Adrenal gland (tissue), 12 donors: ENCODE measurements around the gene NCL. TPM values are rescaled to one million over a fixed set of nuclear protein-coding genes. Genes with fewer than 3 reads are reported as not detected.
"Not testable (repeated sequence)": the region's sequence is repeated elsewhere in the genome, so short reads cannot be mapped to it uniquely, and the experiment has no call there.

ENCODE experiments used
- DNase-seq, 7 donors: peaks; one replicate each; pipeline ENCODE4 v3.0.0-alpha.2; 2019 to 2020
- H3K27ac ChIP-seq, 5 donors: fragments of 200-600 bp; sonication (generic) in 4 of 5; 1 replicate in 3 of 5; 2 replicates in 2 of 5; pipeline versions ENCODE4 v1.5.1 to v1.8.0; 2016 to 2020; ENCODE audit warnings: mild to moderate bottlenecking in 1 of 5
- H3K27me3 ChIP-seq: fragments of 200-600 bp; 2 replicates; pipeline ENCODE4 v1.8.0; 2021
- H3K36me3 ChIP-seq, 2 donors: fragments of 200-600 bp; replicated peaks in 1 of 2; 1 replicate in 1 of 2; 2 replicates in 1 of 2; pipeline versions ENCODE4 v1.5.1 to v1.8.0; 2018 to 2022
- H3K4me1 ChIP-seq, 2 donors: fragments of 200-600 bp; replicated peaks in 1 of 2; 1 replicate in 1 of 2; 2 replicates in 1 of 2; pipeline versions ENCODE4 v1.5.1 to v1.8.0; 2018 to 2021
- H3K4me3 ChIP-seq, 4 donors: fragments of 200-600 bp; sonication (generic) in 3 of 4; one replicate each; pipeline ENCODE4 v1.5.1; 2016 to 2018
- H3K9me3 ChIP-seq, 3 donors: fragments of 200-600 bp; sonication (generic) in 1 of 3; replicated peaks in 1 of 3; 1 replicate in 2 of 3; 2 replicates in 1 of 3; pipeline versions ENCODE4 v1.5.1 to v1.8.0; 2016 to 2021
- WGBS, 4 donors: extraction: QIAGEN DNeasy Blood & Tissue Kit in 2 of 4; methylation state at CpG; one replicate each; pipeline versions ENCODE4 v1.1.5 to v1.1.7; 2013 to 2017; 5-methylcytosine and 5-hydroxymethylcytosine counted together
- intact Hi-C, 2 donors: fragments of 100-400 bp; cut with DNase I; formaldehyde crosslinking; loops; one replicate each; pipeline versions ENCODE4 v1.14.1 to v1.15.0; 2022 to 2023
- polyA plus RNA-seq, 3 donors: library from polyadenylated mRNA; stranded (reverse); fragments of 200-250 nt in 2 of 3; fragments of 350-450 nt in 1 of 3; fragmentation: Illumina TruSeq in 1 of 3; extraction: RNeasy Lipid Tissue Mini Kit (QIAGEN cat#74804) in 1 of 3; gene quantifications; one replicate each; pipeline ENCODE4 v1.2.3, GENCODE V29; 2013 to 2014
- small RNA-seq, 2 donors: library from RNA; depleted of rRNA; stranded (forward); fragments of <200 nt; gene quantifications; one replicate each; pipeline ENCODE3, GENCODE V24; 2016
- total RNA-seq, 9 donors: library from RNA; depleted of rRNA in 4 of 9; stranded (reverse); fragments of >200 nt in 4 of 9; fragments of 120-200 nt in 1 of 9; fragmentation: NEBNext Ultra II Directional in 1 of 9; extraction: Animal tissue kit (Norgen Biotek cat#: 25700) in 1 of 9; gene quantifications; one replicate each; pipeline versions ENCODE4 v1.1.0 to v1.2.4, GENCODE V29; 2013 to 2023
- TF ChIP-seq, protein P1 (sequence below), 6 experiments: fragments of 450-650 bp in 4 of 6; fragments of 200-600 bp in 2 of 6; sonication (generic) in 1 of 6; IDR thresholded peaks; 1 replicate in 5 of 6; 2 replicates in 1 of 6; pipeline versions ENCODE4 v1.5.1 to v1.8.0; 2016 to 2021; ENCODE audit warnings: antibody characterized with exemption in 6 of 6, mild to moderate bottlenecking in 2 of 6, moderate library complexity in 1 of 6
- donor health status: healthy with polysubstance abuse.
- donor health status: Bipolar disorder and iron deficiency.
- donor health status: DM: yes; HTN: yes; CAD: no.
- donor health status: DM: no; HTN: no; CAD: no.
- donor health status: DM: no; HTN: no; CAD: no.
- donor health status: DM: yes; HTN: yes; CAD: no.

NCL gene
- total and polyA plus RNA-seq, 12 donors = 70.6 to 1,227 (median 184) TPM

DNA sequence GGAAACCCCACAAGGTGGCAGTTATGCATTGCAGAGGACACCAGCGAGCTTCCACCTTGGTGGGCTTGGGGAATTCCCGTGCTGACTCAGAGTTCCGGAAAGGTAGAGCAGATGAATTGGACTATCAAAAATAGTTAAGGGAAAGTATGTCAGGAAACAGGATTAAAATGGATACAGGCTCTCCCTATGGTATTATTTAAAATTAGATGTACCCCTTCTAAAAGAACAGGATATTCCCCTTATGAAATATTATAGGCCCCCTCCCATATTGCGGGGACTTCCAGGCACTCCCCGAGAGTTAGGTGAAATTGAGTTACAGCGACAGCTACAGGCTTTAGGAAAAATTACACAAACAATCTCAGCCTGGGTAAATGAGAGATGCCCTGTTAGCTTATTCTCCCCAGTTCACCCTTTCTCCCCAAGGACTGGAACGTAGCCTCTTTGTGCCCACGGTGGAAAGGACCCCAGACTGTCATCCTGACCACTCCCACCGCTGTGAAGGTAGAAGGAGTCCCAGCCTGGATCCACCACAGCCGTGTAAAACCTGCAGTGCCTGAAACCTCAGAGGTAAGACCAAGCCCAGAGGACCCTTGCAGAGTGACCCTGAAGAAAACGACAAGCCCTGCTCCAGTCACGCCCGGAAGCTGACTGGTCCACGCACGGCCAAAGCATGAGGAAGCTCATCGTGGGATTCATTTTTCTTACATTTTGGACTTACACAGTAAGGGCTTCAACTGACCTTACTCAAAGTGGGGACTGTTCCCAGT lies 58.5 kb downstream of the NCL start:
- peaks cover 24 to 52% of the 10 kb centered on the region in 2 donors for H3K4me1 ChIP-seq
- H3K27ac ChIP-seq = peak overlapping the region in 4 of 5 donors; percentile 69 to 89 (median 88)
- DNase-seq = not testable (repeated sequence)

DNA sequence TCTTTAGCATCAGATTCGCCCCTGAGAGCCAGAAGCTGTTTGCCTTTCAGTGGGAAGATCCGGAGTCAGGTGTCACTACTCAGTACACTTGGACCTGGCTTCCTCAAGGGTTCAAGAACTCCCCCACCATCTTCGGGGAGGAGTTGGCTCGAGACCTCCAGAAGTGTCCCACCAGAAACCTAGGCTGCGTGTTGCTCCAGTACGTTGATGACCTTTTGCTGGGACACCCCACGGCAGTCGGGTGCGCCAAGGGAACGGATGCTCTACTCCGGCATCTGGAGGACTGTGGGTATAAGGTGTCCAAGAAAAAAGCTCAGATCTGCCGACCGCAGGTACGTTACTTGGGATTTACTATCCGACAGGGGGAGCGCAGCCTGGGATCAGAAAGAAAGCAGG lies 60.1 kb downstream of the NCL start:
- intact Hi-C loops, H3K27me3 ChIP-seq, H3K4me3 ChIP-seq, H3K9me3 ChIP-seq, DNase-seq, H3K36me3 ChIP-seq: not testable (repeated sequence)
- Histone ChIP-seq H3K4me1 (peaks cover 39 to 68% of the 10 kb centered on the region in 2 donors), H3K27ac (peak overlapping the region in 2 of 5 donors; percentile 49 to 61)
- 91 to 96% (median 94%) methylated on average over 13 to 16 of the region's 16 CpGs for WGBS, 4 donors

More for the DNA sequence above, 58.5 kb downstream of the NCL start:
- intact Hi-C loops, H3K9me3 ChIP-seq, H3K27me3 ChIP-seq, H3K4me3 ChIP-seq, H3K36me3 ChIP-seq: not testable (repeated sequence)
- 6 to 19% (median 10%) methylated on average over 14 to 16 of the region's 16 CpGs for WGBS, 4 donors
- TF ChIP-seq, protein P1, sequence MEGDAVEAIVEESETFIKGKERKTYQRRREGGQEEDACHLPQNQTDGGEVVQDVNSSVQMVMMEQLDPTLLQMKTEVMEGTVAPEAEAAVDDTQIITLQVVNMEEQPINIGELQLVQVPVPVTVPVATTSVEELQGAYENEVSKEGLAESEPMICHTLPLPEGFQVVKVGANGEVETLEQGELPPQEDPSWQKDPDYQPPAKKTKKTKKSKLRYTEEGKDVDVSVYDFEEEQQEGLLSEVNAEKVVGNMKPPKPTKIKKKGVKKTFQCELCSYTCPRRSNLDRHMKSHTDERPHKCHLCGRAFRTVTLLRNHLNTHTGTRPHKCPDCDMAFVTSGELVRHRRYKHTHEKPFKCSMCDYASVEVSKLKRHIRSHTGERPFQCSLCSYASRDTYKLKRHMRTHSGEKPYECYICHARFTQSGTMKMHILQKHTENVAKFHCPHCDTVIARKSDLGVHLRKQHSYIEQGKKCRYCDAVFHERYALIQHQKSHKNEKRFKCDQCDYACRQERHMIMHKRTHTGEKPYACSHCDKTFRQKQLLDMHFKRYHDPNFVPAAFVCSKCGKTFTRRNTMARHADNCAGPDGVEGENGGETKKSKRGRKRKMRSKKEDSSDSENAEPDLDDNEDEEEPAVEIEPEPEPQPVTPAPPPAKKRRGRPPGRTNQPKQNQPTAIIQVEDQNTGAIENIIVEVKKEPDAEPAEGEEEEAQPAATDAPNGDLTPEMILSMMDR (IDR thresholded peaks at IDR 0.05) = peak; percentile 39 to 70 (median 60)

Small RNAs within 50 kb of the gene (small RNA-seq; reads per million reads assigned to genes)
- gene RNU2-22P (0 reads per million in 2 donors), gene SNORA75 (103 to 312 reads per million in 2 donors), gene SNORD20 (0 reads per million in 2 donors), gene SNORD82 (3,015 to 3,738 reads per million in 2 donors)

Other genes with a start within 250 kb of the NCL start
- 10 to 100 TPM in 8 of 9 donors, 1 to 10 TPM in 1; 2.2 to 71.6 (median 49.6) TPM for gene B3GNT7, start 68.8 kb downstream of the NCL start, total RNA-seq
- 10 to 100 TPM in 2 of 3 donors, 1 to 10 TPM in 1; 3.1 to 12.6 (median 11.6) TPM for gene B3GNT7, start 68.8 kb downstream of the NCL start, polyA plus RNA-seq
- 1 to 10 TPM in 5 of 9 donors, under 1 TPM in 4; 0.32 to 3.2 (median 1.5) TPM for gene NMUR1, start 66.0 kb upstream of the NCL start, total RNA-seq
- 1 to 10 TPM in 2 of 3 donors, under 1 TPM in 1; 0.40 to 1.3 (median 1.2) TPM for gene NMUR1, start 66.0 kb upstream of the NCL start, polyA plus RNA-seq
- not detected for gene TEX44, start 128.4 kb upstream of the NCL start, total RNA-seq
- not detected for gene TEX44, start 128.4 kb upstream of the NCL start, polyA plus RNA-seq
- 100 to 1,000 TPM; 346 to 719 (median 476) TPM for gene PTMA, start 244.0 kb upstream of the NCL start, total RNA-seq
- 1,000 to 10,000 TPM; 1,074 to 1,198 (median 1,079) TPM for gene PTMA, start 244.0 kb upstream of the NCL start, polyA plus RNA-seq